Measurements from ENCODE around the gene PLEKHO1.

GRCh38 chr1:150183061-150183460 is 33.3 kb downstream of the PLEKHO1 start:
- TF ChIP-seq CTCF (conservative IDR thresholded peaks at IDR 0.05 in 1 of 2, IDR thresholded peaks at IDR 0.05 in 1 of 2; ENCODE audit: low read depth in 1 of 2, low read length in 2 of 2) (no peak), EZH2 (IDR thresholded peaks at IDR 0.05; ENCODE audit: low read length, missing control alignments) (no peak)

All from fibroblast of lung (primary cell).